ENCODE measurements around the gene LRRK2. TPM values are rescaled to one million over a fixed set of nuclear protein-coding genes. Genes with fewer than 3 reads are reported as not detected.

The LRRK2 gene
- total RNA-seq: 10 to 100 TPM; 16.7 to 20.3 TPM

GRCh38 chr12:40224439-40225291 lies at the start of gene LRRK2:
Gene LRRK2, plus strand, starts transcription at chr12:40224997. Its CDS starts 135 bp downstream, at chr12:40225132.

Other genes with a start within 250 kb of the LRRK2 start
- 10 to 100 TPM; 25.0 to 55.4 TPM for gene SLC2A13, start 118.9 kb upstream of the LRRK2 start, total RNA-seq